ENCODE data around the gene PTPN20.
"Not testable (repeated sequence)": the region's sequence is repeated elsewhere in the genome, so short reads cannot be mapped to it uniquely, and the experiment has no call there.

- TF ChIP-seq CTCF, POLR2A, POLR2AphosphoS5 (IDR thresholded peaks at IDR 0.05): not testable (repeated sequence)
Measured at GRCh38 chr10:46869716-46870115, 41.5 kb upstream of the PTPN20 start.
